Loucy (cell line): ENCODE results near the gene ZBTB32.

Source experiments
- H2AFZ ChIP-seq: fragments of 200-600 bp; sonication (generic); 2 replicates; pipeline ENCODE4 v1.6.0; 2016; ENCODE audit warnings: antibody characterized with exemption, mild to moderate bottlenecking, low read length, moderate library complexity
- H3F3A ChIP-seq: fragments of 200-600 bp; 2 replicates; pipeline ENCODE4 v1.6.0; 2016; ENCODE audit warnings: antibody characterized with exemption, low read depth, mild to moderate bottlenecking
- H3K27me3 ChIP-seq: fragments of 200-600 bp; sonication (generic); 2 replicates; pipeline ENCODE4 v1.6.1; 2014; ENCODE audit warnings: low read length, mild to moderate bottlenecking; ENCODE audit not compliant: insufficient read depth, poor library complexity, severe bottlenecking
- H3K36me3 ChIP-seq: fragments of 200-600 bp; sonication (generic); 2 replicates; pipeline ENCODE4 v1.6.1; 2016; ENCODE audit warnings: low read length; ENCODE audit not compliant: insufficient read depth
- H3K4me1 ChIP-seq: fragments of 200-600 bp; sonication (generic); 2 replicates; pipeline ENCODE4 v1.5.1; 2014; ENCODE audit warnings: low read length, mild to moderate bottlenecking; ENCODE audit not compliant: insufficient read depth, poor library complexity, severe bottlenecking
- H3K4me2 ChIP-seq: fragments of 200-600 bp; sonication (generic); 2 replicates; pipeline ENCODE4 v1.6.0; 2014; ENCODE audit warnings: antibody characterized with exemption, low read length, low read depth, mild to moderate bottlenecking; ENCODE audit not compliant: poor library complexity, severe bottlenecking
- H3K4me3 ChIP-seq: fragments of 200-600 bp; sonication (generic); 2 replicates; pipeline ENCODE4 v1.5.1; 2014; ENCODE audit warnings: low read length, mild to moderate bottlenecking, mixed read lengths; ENCODE audit not compliant: poor library complexity, severe bottlenecking
- H3K79me2 ChIP-seq: fragments of 200-600 bp; sonication (generic); 2 replicates; pipeline ENCODE4 v1.6.1; 2014; ENCODE audit warnings: low read length; ENCODE audit not compliant: insufficient read depth
- H3K9ac ChIP-seq: fragments of 200-600 bp; sonication (generic); 2 replicates; pipeline ENCODE4 v1.6.0; 2014; ENCODE audit warnings: mild to moderate bottlenecking, low read depth, low read length, moderate library complexity; ENCODE audit not compliant: poor library complexity, severe bottlenecking
- H3K9me2 ChIP-seq: fragments of 200-600 bp; sonication (generic); replicated peaks from 2 replicates; pipeline ENCODE4 v1.6.1; 2016; ENCODE audit warnings: low read depth, low read length, mixed read lengths
- H3K9me3 ChIP-seq: fragments of 200-600 bp; sonication (generic); 2 replicates; pipeline ENCODE4 v1.6.1; 2014; ENCODE audit warnings: mild to moderate bottlenecking, antibody characterized with exemption, low read length, low read depth; ENCODE audit not compliant: insufficient read depth
- H4K20me1 ChIP-seq: fragments of 200-600 bp; sonication (generic); 2 replicates; pipeline ENCODE4 v1.6.0; 2014; ENCODE audit warnings: antibody characterized with exemption, low read length, mild to moderate bottlenecking; ENCODE audit not compliant: insufficient read depth, poor library complexity, severe bottlenecking
- EZH2phosphoT487 ChIP-seq: fragments of 200-600 bp; IDR thresholded peaks from 2 replicates; pipeline ENCODE4 v1.6.1; 2018; ENCODE audit warnings: antibody characterized with exemption, mild to moderate bottlenecking, moderate library complexity, borderline replicate concordance
- TF ChIP-seq, protein P1 (sequence below): fragments of 200-600 bp; sonication (generic); conservative IDR thresholded peaks from 2 replicates; pipeline ENCODE4 v1.5.1; 2014; ENCODE audit warnings: mild to moderate bottlenecking, antibody characterized with exemption, low read length

The ZBTB32 gene

DNA sequence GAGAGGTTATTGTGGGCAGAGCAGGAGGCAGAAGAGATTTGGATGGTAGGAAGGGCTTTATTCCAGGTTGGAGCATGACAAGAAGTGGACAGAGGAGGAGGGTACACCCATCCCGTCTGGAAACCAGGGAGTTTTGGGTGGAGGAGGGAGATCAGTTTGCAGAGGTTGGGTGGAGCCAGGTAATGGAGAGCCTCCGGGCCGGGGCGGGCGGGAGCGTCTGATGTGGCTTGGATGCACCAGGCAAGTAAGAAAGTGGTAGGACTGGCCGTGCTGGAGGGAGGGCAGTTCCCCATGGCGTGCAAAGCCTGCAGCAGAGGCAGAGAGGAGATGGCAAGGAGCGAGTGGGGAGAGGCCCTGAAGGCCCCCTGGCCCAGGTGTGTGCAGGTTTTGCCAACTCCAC lies 27.0 kb downstream of the ZBTB32 start:
- Histone ChIP-seq H3K4me2 (no peak overlapping the region), H3K9ac (no peak overlapping the region), H3K27me3 (no peaks in the 10 kb centered on the region), H3K9me2 (no peaks in the 10 kb centered on the region), H3F3A (no peaks in the 10 kb centered on the region), H3K79me2 (no peaks in the 10 kb centered on the region), H3K4me3 (no peak overlapping the region), H3K4me1 (no peaks in the 10 kb centered on the region), H4K20me1 (no peaks in the 10 kb centered on the region), H3K9me3 (no peaks in the 10 kb centered on the region), H2AFZ (no peak overlapping the region), H3K36me3 (peaks cover 47% of the 10 kb centered on the region; the same call in 1 of the 2 replicates)
- TF ChIP-seq, protein P1, sequence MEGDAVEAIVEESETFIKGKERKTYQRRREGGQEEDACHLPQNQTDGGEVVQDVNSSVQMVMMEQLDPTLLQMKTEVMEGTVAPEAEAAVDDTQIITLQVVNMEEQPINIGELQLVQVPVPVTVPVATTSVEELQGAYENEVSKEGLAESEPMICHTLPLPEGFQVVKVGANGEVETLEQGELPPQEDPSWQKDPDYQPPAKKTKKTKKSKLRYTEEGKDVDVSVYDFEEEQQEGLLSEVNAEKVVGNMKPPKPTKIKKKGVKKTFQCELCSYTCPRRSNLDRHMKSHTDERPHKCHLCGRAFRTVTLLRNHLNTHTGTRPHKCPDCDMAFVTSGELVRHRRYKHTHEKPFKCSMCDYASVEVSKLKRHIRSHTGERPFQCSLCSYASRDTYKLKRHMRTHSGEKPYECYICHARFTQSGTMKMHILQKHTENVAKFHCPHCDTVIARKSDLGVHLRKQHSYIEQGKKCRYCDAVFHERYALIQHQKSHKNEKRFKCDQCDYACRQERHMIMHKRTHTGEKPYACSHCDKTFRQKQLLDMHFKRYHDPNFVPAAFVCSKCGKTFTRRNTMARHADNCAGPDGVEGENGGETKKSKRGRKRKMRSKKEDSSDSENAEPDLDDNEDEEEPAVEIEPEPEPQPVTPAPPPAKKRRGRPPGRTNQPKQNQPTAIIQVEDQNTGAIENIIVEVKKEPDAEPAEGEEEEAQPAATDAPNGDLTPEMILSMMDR = no peak
- no peak for TF ChIP-seq EZH2phosphoT487

DNA sequence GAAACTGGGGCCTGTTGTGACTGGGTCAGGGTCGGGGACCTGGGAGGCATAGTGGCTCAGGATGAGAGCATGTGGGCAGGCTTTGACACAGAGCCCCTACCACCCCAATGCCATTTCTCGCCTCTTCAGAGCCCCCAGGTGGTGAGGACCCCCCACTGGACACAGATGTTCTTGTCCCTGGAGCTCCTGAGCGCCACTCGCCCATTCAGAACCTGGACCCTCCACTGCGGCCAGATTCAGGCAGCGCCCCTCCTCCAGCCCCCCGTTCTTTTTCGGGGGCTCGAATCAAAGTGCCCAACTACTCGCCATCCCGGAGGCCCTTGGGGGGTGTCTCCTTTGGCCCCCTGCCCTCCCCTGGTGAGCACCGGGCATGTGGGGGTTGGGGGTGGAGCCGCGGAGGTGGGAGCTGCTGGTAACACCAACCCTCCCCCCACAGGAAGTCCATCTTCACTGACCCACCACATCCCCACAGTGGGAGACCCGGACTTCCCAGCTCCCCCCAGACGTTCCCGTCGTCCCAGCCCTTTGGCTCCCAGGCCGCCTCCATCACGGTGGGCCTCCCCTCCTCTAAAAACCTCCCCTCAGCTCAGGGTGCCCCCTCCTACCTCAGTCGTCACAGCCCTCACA lies 27.5 kb downstream of the ZBTB32 start:
- TF ChIP-seq, protein P1 = no peak
- no peak for TF ChIP-seq EZH2phosphoT487
- Histone ChIP-seq H3K4me2 (no peak overlapping the region), H3K36me3 (peaks cover 48% of the 10 kb centered on the region; the same call in 1 of the 2 replicates)

DNA sequence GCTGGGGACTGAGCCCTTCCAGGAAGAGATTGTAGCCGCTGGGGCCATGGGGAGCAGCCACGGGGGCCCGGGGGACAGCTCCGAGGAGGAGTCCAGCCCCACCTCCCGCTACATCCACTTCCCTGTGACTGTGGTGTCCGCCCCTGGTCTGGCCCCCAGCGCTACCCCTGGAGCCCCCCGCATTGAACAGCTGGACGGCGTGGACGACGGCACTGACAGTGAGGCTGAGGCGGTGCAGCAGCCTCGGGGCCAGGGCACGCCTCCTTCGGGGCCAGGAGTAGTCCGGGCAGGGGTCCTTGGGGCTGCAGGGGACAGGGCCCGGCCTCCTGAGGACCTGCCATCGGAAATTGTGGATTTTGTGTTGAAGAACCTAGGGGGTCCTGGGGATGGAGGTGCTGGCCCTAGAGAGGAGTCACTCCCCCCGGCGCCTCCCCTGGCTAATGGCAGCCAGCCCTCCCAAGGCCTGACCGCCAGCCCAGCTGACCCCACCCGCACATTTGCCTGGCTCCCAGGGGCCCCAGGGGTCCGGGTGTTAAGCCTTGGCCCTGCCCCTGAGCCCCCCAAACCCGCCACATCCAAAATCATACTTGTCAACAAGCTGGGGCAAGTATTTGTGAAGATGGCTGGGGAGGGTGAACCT lies 28.3 kb downstream of the ZBTB32 start:
- Histone ChIP-seq H3K4me2 (no peak overlapping the region), H3K4me3 (no peak overlapping the region), H3K27me3 (no peaks in the 10 kb centered on the region), H2AFZ (no peak overlapping the region), H3K36me3 (peaks cover 45% of the 10 kb centered on the region; the same call in 1 of the 2 replicates), H3K9me2 (no peaks in the 10 kb centered on the region), H3F3A (no peaks in the 10 kb centered on the region), H3K79me2 (no peaks in the 10 kb centered on the region), H4K20me1 (no peaks in the 10 kb centered on the region), H3K4me1 (no peaks in the 10 kb centered on the region), H3K9me3 (no peaks in the 10 kb centered on the region), H3K9ac (no peak overlapping the region)
- TF ChIP-seq EZH2phosphoT487 = no peak
- TF ChIP-seq, protein P1 = no peak

More for the DNA sequence above, 27.5 kb downstream of the ZBTB32 start:
- Histone ChIP-seq H2AFZ (no peak overlapping the region), H3K4me1 (no peaks in the 10 kb centered on the region), H3K9me3 (no peaks in the 10 kb centered on the region), H3K27me3 (no peaks in the 10 kb centered on the region), H4K20me1 (no peaks in the 10 kb centered on the region), H3K79me2 (no peaks in the 10 kb centered on the region), H3F3A (no peaks in the 10 kb centered on the region), H3K9me2 (no peaks in the 10 kb centered on the region), H3K4me3 (no peak overlapping the region), H3K9ac (no peak overlapping the region)
